Tibial nerve (tissue), 4 donors: ENCODE results near the gene GPR162. TPM values are rescaled to one million over a fixed set of nuclear protein-coding genes. Genes with fewer than 3 reads are reported as not detected.

Source experiments
- DNase-seq, 2 donors: peaks; one replicate each; pipeline ENCODE4 v3.0.0-alpha.2; 2019; ENCODE audit warnings: low spot score in 2 of 2
- H3K27ac ChIP-seq, 4 donors: fragments of 200-600 bp; sonication (generic) in 3 of 4; one replicate each; pipeline ENCODE4 v1.5.1; 2017 to 2019; ENCODE audit warnings: mild to moderate bottlenecking in 1 of 4
- H3K27me3 ChIP-seq, 2 donors: fragments of 200-600 bp; sonication (generic) in 1 of 2; one replicate each; pipeline versions ENCODE4 v1.5.1 to v1.6.0; 2017 to 2019
- H3K36me3 ChIP-seq, 3 donors: fragments of 200-600 bp; sonication (generic); one replicate each; pipeline ENCODE4 v1.5.1; 2018 to 2019
- H3K4me1 ChIP-seq, 4 donors: fragments of 200-600 bp; sonication (generic) in 3 of 4; one replicate each; pipeline ENCODE4 v1.5.1; 2017 to 2019
- H3K4me3 ChIP-seq, 4 donors: fragments of 200-600 bp; sonication (generic) in 3 of 4; one replicate each; pipeline ENCODE4 v1.5.1; 2017 to 2019; ENCODE audit warnings: mild to moderate bottlenecking in 1 of 4, moderate library complexity in 1 of 4
- H3K9me3 ChIP-seq, 4 donors: fragments of 200-600 bp; sonication (generic) in 3 of 4; one replicate each; pipeline ENCODE4 v1.5.1; 2017 to 2019
- EP300 ChIP-seq, 2 donors: sonication (generic); formaldehyde crosslinking; IDR thresholded peaks; one replicate each; pipeline ENCODE4 v1.6.1; 2017; ENCODE audit warnings: antibody characterized with exemption in 2 of 2, mild to moderate bottlenecking in 1 of 2
- POLR2A ChIP-seq, 2 donors: fragments of 450-650 bp; IDR thresholded peaks; one replicate each; pipeline ENCODE4 v1.6.1; 2017; ENCODE audit warnings: antibody characterized with exemption in 2 of 2, mild to moderate bottlenecking in 2 of 2, moderate library complexity in 2 of 2
- WGBS, 2 donors: methylation state at CpG; one replicate each; pipeline ENCODE4 v1.1.5; 2018; 5-methylcytosine and 5-hydroxymethylcytosine counted together
- total RNA-seq, 4 donors: library from RNA; depleted of rRNA; stranded (reverse); fragments of >200 nt; gene quantifications; one replicate each; pipeline ENCODE4 v1.1.0, GENCODE V29; 2016
- TF ChIP-seq, protein P1 (sequence below), 5 experiments: fragments of 200-600 bp in 3 of 5; fragments of 450-650 bp in 2 of 5; sonication (generic) in 3 of 5; IDR thresholded peaks; one replicate each; pipeline ENCODE4 v1.5.1; 2016 to 2019; ENCODE audit warnings: antibody characterized with exemption in 5 of 5, mild to moderate bottlenecking in 3 of 5, moderate library complexity in 2 of 5

GPR162 gene
- total RNA-seq, 4 donors from 2014 or later = 1.3 to 5.4 (median 2.2) TPM

DNA sequence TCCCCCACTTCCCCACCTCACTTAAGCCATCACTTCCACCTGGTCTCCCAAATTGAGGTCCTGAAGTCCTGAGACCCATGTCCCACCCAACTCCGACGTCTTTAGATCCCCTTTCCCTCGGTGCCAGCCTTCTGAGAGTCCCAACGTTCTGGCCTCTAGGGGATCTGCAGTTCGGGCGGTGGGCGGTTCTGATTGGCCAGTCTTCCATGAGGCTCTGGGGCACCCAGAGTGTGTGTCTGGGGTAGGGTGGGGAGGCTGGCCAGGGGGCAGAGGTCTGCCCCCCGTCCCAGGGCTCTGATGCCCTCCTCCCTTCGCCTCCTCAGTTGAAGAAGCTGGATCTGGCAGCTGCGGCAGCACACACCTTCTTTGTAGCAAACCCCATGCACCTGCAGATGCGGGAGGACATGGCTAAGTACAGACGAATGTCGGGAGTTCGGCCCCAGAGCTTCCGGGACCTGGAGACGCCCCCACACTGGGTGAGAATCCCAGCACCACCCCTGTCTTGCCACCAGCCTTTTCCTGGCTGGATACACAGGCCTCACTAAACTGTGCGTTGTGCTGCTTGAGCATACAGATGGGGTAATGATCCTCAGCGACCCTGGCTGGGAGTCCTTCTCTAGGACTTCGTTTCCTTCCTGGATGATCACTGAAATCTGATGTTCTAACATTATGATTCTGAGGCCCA, 8.1 kb downstream of the GPR162 start:
- Histone ChIP-seq H3K4me1 (peaks cover 0 to 42% (median 7%) of the 10 kb centered on the region in 4 donors), H3K9me3 (no peaks in the 10 kb centered on the region), H3K4me3 (peak overlapping the region; percentile 57 to 92 (median 75)), H3K27ac (peak overlapping the region; percentile 73 to 95 (median 86)), H3K27me3 (peaks cover 0 to 6% of the 10 kb centered on the region in 2 donors), H3K36me3 (peaks cover 0 to 46% (median 0%) of the 10 kb centered on the region in 3 donors)
- no peak for TF ChIP-seq POLR2A (IDR thresholded peaks at IDR 0.05)
- no peak for TF ChIP-seq EP300 (IDR thresholded peaks at IDR 0.05)
- TF ChIP-seq, protein P1, sequence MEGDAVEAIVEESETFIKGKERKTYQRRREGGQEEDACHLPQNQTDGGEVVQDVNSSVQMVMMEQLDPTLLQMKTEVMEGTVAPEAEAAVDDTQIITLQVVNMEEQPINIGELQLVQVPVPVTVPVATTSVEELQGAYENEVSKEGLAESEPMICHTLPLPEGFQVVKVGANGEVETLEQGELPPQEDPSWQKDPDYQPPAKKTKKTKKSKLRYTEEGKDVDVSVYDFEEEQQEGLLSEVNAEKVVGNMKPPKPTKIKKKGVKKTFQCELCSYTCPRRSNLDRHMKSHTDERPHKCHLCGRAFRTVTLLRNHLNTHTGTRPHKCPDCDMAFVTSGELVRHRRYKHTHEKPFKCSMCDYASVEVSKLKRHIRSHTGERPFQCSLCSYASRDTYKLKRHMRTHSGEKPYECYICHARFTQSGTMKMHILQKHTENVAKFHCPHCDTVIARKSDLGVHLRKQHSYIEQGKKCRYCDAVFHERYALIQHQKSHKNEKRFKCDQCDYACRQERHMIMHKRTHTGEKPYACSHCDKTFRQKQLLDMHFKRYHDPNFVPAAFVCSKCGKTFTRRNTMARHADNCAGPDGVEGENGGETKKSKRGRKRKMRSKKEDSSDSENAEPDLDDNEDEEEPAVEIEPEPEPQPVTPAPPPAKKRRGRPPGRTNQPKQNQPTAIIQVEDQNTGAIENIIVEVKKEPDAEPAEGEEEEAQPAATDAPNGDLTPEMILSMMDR (IDR thresholded peaks at IDR 0.05) = no peak
- 40 to 52% methylated on average over 19 of the region's 19 CpGs for WGBS, 2 donors
- no peak for DNase-seq

DNA sequence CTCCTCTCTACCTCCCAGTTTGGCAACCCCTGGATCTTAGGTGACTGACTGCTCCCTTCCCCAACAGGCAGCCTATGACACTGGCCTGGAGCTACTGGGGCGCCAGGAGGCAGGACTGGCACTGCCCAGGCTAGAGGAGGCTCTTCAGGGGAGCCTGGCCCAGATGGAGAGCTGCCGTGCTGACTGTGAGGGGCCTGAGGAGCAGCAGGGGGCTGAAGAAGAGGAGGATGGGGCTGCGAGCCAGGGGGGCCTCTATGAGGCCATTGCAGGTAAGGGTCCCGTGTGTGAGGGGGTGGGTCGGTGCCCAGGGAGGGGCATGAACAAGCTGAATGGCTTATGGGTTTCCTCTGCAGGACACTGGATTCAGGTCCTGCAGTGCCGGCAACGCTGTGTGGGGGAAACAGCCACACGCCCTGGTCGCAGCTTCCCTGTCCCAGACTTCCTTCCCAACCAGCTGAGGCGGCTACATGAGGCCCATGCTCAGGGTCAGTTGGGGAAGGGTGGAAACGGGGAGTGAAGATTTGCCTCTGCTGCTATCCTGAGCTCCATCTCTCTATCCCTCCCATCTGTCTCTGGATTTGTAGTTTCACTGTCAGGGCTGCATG, 8.8 kb downstream of the GPR162 start:
- peak overlapping the region in 2 of 4 donors; percentile 90 to 95 for H3K27ac ChIP-seq
- H3K9me3 ChIP-seq = no peaks in the 10 kb centered on the region
- H3K4me1 ChIP-seq = peaks cover 0 to 37% (median 6%) of the 10 kb centered on the region in 4 donors
- TF ChIP-seq EP300 (IDR thresholded peaks at IDR 0.05) = no peak
- TF ChIP-seq, protein P1 (IDR thresholded peaks at IDR 0.05) = no peak
- TF ChIP-seq POLR2A (IDR thresholded peaks at IDR 0.05) = no peak
- WGBS, 2 donors = 84 to 85% methylated on average over 11 of the region's 11 CpGs
- peaks cover 0 to under 1% of the 10 kb centered on the region in 2 donors for H3K27me3 ChIP-seq
- H3K36me3 ChIP-seq = peaks cover 0 to 50% (median 0%) of the 10 kb centered on the region in 3 donors
- no peak overlapping the region for H3K4me3 ChIP-seq
- no peak for DNase-seq

DNA sequence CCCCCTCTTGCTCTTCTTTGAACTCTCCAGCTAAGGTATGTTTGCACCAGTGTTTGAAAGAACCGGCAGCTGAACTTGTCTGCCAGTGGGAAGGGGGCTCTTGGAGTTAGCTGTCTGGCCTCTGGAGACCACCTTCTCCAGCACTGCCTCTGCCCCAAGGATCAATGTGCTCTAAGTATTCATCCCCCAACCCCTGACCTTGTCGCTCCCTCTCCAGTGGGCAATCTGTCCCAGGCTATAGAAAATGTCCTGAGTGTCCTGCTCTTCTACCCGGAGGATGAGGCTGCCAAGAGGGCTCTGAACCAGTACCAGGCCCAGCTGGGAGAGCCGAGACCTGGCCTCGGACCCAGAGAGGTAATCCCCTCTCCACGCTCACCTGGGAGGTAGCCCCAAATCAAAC, 9.4 kb downstream of the GPR162 start:
- TF ChIP-seq, protein P1 (IDR thresholded peaks at IDR 0.05) = no peak
- TF ChIP-seq EP300 (IDR thresholded peaks at IDR 0.05) (no peak), POLR2A (IDR thresholded peaks at IDR 0.05) (no peak)
- WGBS, 2 donors = 76 to 82% methylated on average over 6 of the region's 6 CpGs
- H3K9me3 ChIP-seq = no peaks in the 10 kb centered on the region
- no peaks in the 10 kb centered on the region for H3K27me3 ChIP-seq
- no peak overlapping the region for H3K27ac ChIP-seq
- H3K36me3 ChIP-seq = peaks cover 0 to 50% (median 0%) of the 10 kb centered on the region in 3 donors
- DNase-seq = no peak
- H3K4me3 ChIP-seq = no peak overlapping the region
- peaks cover 0 to 31% (median 6%) of the 10 kb centered on the region in 4 donors for H3K4me1 ChIP-seq

DNA sequence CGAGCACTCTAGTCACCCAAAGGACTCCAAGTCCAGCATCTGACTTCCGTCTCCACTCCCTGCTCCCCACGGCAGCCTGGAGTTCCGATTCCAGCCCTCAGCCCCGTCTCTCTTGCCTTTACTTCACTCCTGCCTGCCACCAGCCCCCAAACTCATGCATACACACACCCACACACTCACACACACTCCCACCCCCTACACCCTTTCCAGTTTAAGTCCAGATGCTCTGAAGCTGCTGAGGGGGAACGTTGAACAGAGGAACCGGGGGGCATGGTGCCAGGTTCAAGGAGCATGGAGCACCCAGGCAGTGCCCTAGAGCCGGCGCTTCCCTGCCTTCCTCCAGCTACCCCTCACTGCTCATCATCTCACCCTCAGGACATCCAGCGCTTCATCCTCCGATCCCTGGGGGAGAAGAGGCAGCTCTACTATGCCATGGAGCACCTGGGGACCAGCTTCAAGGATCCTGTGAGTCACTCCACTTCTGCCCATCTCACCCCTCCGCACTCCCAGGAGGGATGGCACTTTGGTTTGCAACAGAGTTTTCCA, 9.9 kb downstream of the GPR162 start:
- Histone ChIP-seq H3K27me3 (no peaks in the 10 kb centered on the region), H3K9me3 (no peaks in the 10 kb centered on the region), H3K4me1 (peaks cover 0 to 29% (median 6%) of the 10 kb centered on the region in 4 donors), H3K36me3 (peaks cover 0 to 54% (median 0%) of the 10 kb centered on the region in 3 donors), H3K27ac (no peak overlapping the region), H3K4me3 (no peak overlapping the region)
- no peak for DNase-seq
- WGBS, 2 donors = 83 to 86% methylated on average over 12 of the region's 12 CpGs
- TF ChIP-seq, protein P1 (IDR thresholded peaks at IDR 0.05) = no peak
- TF ChIP-seq POLR2A (IDR thresholded peaks at IDR 0.05) (no peak), EP300 (IDR thresholded peaks at IDR 0.05) (no peak)

DNA sequence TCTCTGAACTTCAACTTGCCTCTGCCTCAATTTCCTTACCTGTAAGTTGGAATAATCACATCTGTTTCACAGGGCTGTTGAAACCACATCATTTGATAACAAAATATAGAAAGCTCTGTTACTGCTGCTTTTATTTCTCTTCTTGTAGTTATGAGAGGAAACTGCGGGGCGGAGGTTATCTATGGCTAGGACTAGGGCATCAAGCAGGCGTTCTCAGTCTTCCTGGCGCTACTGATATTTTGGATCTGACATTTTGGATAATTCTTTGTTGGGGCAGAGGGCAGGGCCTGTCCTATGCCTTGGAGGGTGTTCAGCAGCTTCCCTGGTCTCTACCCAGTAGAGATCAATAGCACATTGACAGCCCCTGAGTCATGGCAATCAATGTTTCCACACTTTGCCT, 10.5 kb downstream of the GPR162 start:
- no peak overlapping the region for H3K27ac ChIP-seq
- no peak for DNase-seq
- H3K4me1 ChIP-seq = peaks cover 0 to 24% (median 3%) of the 10 kb centered on the region in 4 donors
- no peaks in the 10 kb centered on the region for H3K27me3 ChIP-seq
- TF ChIP-seq, protein P1 (IDR thresholded peaks at IDR 0.05) = no peak
- TF ChIP-seq POLR2A (IDR thresholded peaks at IDR 0.05) (no peak), EP300 (IDR thresholded peaks at IDR 0.05) (no peak)
- no peaks in the 10 kb centered on the region for H3K9me3 ChIP-seq
- no peak overlapping the region for H3K4me3 ChIP-seq
- WGBS, 2 donors = 89 to 92% methylated on average over 4 of the region's 4 CpGs
- H3K36me3 ChIP-seq = peaks cover 0 to 60% (median 0%) of the 10 kb centered on the region in 3 donors
